ENCODE results near the gene PTPN12.
"Not testable (repeated sequence)": the region's sequence is repeated elsewhere in the genome, so short reads cannot be mapped to it uniquely, and the experiment has no call there.

The PTPN12 gene

DNA sequence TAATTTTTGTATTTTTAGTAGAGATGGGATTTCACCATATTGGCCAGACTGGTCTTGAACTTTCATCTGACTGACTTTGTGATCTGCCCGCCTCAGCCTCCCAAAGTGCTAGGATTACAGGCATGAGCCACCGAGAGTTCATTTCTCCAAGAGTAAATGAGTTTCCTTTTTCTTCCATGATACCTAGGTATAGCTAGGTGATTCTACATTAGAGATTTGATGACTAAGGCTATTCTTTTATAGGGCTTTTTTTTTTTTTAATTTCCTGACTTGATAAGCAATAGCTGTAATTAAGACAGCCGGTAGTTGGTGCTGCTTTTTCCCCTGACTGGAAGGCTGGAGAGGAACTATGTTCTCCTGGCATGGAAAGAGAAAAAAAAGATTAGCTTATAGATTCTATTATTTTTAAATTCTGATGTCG is 3.3 kb downstream of the PTPN12 start:
- Histone ChIP-seq H3K36me3 (ENCODE audit: insufficient read depth) (no peaks in the 10 kb centered on the region), H3K27me3 (ENCODE audit: insufficient read depth, low read depth) (no peaks in the 10 kb centered on the region), H4K20me1 (ENCODE audit: insufficient read depth) (no peaks in the 10 kb centered on the region), H3K9ac (no peak overlapping the region), H3K4me2 (no peak overlapping the region), H3K79me2 (ENCODE audit: insufficient read depth, low read depth) (peaks cover 6% of the 10 kb centered on the region; the same call in 1 of the 2 replicates), H3K4me3 (IDR thresholded peaks at IDR 0.05; ENCODE audit: insufficient read depth, low read depth, low read length) (no peak overlapping the region), H3K27ac (no peak overlapping the region), H2AFZ (ENCODE audit: low read depth) (no peak overlapping the region), H3K4me1 (ENCODE audit: low read depth, poor library complexity, severe bottlenecking) (peaks cover 15% of the 10 kb centered on the region)
- TF ChIP-seq, protein P1, sequence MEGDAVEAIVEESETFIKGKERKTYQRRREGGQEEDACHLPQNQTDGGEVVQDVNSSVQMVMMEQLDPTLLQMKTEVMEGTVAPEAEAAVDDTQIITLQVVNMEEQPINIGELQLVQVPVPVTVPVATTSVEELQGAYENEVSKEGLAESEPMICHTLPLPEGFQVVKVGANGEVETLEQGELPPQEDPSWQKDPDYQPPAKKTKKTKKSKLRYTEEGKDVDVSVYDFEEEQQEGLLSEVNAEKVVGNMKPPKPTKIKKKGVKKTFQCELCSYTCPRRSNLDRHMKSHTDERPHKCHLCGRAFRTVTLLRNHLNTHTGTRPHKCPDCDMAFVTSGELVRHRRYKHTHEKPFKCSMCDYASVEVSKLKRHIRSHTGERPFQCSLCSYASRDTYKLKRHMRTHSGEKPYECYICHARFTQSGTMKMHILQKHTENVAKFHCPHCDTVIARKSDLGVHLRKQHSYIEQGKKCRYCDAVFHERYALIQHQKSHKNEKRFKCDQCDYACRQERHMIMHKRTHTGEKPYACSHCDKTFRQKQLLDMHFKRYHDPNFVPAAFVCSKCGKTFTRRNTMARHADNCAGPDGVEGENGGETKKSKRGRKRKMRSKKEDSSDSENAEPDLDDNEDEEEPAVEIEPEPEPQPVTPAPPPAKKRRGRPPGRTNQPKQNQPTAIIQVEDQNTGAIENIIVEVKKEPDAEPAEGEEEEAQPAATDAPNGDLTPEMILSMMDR (conservative IDR thresholded peaks at IDR 0.05; ENCODE audit: low read depth, low read length), result no peak

DNA sequence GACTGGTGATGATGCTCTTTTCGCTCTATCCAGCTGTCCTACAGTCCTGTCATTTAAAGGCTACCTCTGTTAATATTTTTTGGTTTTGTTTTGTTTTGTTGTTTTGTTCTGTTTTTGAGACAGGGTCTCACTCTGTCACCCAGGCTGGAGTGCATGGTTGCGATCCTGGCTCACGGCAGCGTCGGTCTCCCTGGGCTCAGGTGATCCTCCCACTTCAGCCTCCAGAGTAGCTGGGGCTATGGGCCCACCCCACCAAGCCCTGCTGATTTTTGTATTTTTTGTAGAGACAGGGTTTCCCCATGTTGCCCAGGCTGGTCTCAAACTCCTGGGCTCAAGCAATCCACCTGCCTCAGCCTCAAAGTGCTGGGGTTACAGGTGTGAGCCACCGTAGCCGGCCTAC is 3.9 kb downstream of the PTPN12 start:
- H4K20me1 ChIP-seq (ENCODE audit: insufficient read depth); H3K27ac ChIP-seq; H2AFZ ChIP-seq (ENCODE audit: low read depth); H3K4me2 ChIP-seq; H3K79me2 ChIP-seq (ENCODE audit: insufficient read depth, low read depth); H3K36me3 ChIP-seq (ENCODE audit: insufficient read depth); H3K4me3 ChIP-seq (IDR thresholded peaks at IDR 0.05; ENCODE audit: insufficient read depth, low read depth, low read length); H3K27me3 ChIP-seq (ENCODE audit: insufficient read depth, low read depth); H3K9ac ChIP-seq: not testable (repeated sequence)
- peaks cover 11% of the 10 kb centered on the region for H3K4me1 ChIP-seq (ENCODE audit: low read depth, poor library complexity, severe bottlenecking)

DNA sequence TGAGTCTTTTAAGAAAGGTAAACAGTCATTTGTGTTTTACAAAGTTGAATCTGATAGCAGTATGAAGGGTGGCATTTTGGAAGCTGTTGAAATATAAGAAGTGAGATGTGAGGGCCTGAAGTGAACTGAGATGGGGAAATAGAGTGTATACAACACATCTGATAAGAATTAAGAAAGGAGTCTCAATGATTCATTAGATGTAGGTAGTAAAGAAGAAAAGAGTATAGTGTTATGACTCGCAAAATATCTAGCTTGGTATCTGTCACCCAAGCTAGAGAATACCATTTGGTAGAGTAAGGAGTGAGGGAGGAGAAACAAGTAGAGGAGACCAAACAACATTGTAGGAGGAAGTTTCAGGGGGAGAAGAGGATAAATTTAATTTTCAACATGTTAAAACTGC is 5.3 kb downstream of the PTPN12 start:
- H3K4me3 ChIP-seq (IDR thresholded peaks at IDR 0.05; ENCODE audit: insufficient read depth, low read depth, low read length), result no peak overlapping the region
- no peak overlapping the region for H3K4me2 ChIP-seq
- peaks cover 9% of the 10 kb centered on the region for H3K4me1 ChIP-seq (ENCODE audit: low read depth, poor library complexity, severe bottlenecking)
- peaks cover 6% of the 10 kb centered on the region; the same call in 1 of the 2 replicates for H3K79me2 ChIP-seq (ENCODE audit: insufficient read depth, low read depth)
- H4K20me1 ChIP-seq (ENCODE audit: insufficient read depth), result no peaks in the 10 kb centered on the region
- TF ChIP-seq, protein P1 (conservative IDR thresholded peaks at IDR 0.05; ENCODE audit: low read depth, low read length), result no peak
- no peaks in the 10 kb centered on the region for H3K27me3 ChIP-seq (ENCODE audit: insufficient read depth, low read depth)
- no peak overlapping the region for H3K9ac ChIP-seq
- no peak overlapping the region for H3K27ac ChIP-seq
- no peaks in the 10 kb centered on the region for H3K36me3 ChIP-seq (ENCODE audit: insufficient read depth)
- H2AFZ ChIP-seq (ENCODE audit: low read depth), result no peak overlapping the region

DNA sequence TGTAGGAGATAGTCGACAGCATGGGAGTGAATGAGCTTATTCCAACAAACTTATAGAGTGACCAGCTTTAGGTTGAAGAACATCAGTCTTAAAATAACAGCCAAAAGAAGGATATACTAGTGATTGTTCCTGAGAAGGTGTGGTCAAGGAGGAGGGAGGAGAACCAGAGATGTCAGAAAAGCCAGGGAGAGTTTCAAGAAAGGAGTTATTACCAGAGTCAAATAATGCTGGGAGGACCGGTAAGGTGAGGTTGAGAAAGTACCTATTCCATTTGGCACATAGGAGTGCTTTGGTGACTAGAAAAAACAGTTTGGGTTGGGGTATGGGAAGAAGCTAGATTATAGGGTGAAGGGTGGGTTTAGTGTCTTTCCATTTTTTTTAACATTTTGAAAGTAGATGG is 5.8 kb downstream of the PTPN12 start:
- H3K4me3 ChIP-seq (IDR thresholded peaks at IDR 0.05; ENCODE audit: insufficient read depth, low read depth, low read length), result no peak overlapping the region
- H4K20me1 ChIP-seq (ENCODE audit: insufficient read depth), result no peaks in the 10 kb centered on the region
- peaks cover 4% of the 10 kb centered on the region; the same call in 1 of the 2 replicates for H3K79me2 ChIP-seq (ENCODE audit: insufficient read depth, low read depth)
- H3K9ac ChIP-seq, result no peak overlapping the region
- H3K27ac ChIP-seq, result no peak overlapping the region
- TF ChIP-seq, protein P1 (conservative IDR thresholded peaks at IDR 0.05; ENCODE audit: low read depth, low read length), result no peak
- H3K4me1 ChIP-seq (ENCODE audit: low read depth, poor library complexity, severe bottlenecking), result peaks cover 9% of the 10 kb centered on the region
- H3K36me3 ChIP-seq (ENCODE audit: insufficient read depth), result no peaks in the 10 kb centered on the region
- H2AFZ ChIP-seq (ENCODE audit: low read depth), result no peak overlapping the region
- H3K4me2 ChIP-seq, result no peak overlapping the region
- no peaks in the 10 kb centered on the region for H3K27me3 ChIP-seq (ENCODE audit: insufficient read depth, low read depth)

DNA sequence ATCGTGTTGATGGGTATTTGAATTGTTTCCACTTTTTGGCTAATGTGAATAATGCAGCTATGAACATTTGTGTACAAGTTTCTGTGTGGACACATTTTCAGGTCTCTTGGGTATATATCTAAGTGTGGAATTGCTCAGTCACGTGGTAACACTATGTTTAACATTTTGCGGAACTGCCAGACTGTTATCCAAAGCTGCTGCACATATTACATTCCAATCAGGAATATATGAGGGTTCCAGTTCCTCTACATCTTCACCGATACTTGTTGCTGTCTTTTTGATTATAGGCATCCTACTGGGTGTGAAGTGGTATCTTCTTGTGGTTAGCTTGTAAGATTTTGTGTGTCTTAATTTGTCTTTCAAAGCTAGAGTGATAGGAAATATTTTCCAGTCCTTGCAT is 6.8 kb downstream of the PTPN12 start:
- no peak overlapping the region for H2AFZ ChIP-seq (ENCODE audit: low read depth)
- no peak overlapping the region for H3K4me3 ChIP-seq (IDR thresholded peaks at IDR 0.05; ENCODE audit: insufficient read depth, low read depth, low read length)
- H4K20me1 ChIP-seq (ENCODE audit: insufficient read depth), result no peaks in the 10 kb centered on the region
- H3K27ac ChIP-seq, result no peak overlapping the region
- H3K4me2 ChIP-seq, result no peak overlapping the region
- no peaks in the 10 kb centered on the region for H3K36me3 ChIP-seq (ENCODE audit: insufficient read depth)
- TF ChIP-seq, protein P1 (conservative IDR thresholded peaks at IDR 0.05; ENCODE audit: low read depth, low read length), result no peak
- H3K27me3 ChIP-seq (ENCODE audit: insufficient read depth, low read depth), result no peaks in the 10 kb centered on the region
- H3K9ac ChIP-seq, result no peak overlapping the region
- H3K4me1 ChIP-seq (ENCODE audit: low read depth, poor library complexity, severe bottlenecking), result peaks cover 9% of the 10 kb centered on the region
- H3K79me2 ChIP-seq (ENCODE audit: insufficient read depth, low read depth), result no peaks in the 10 kb centered on the region; the same call in 1 of the 2 replicates
